Measurements from ENCODE around the gene ROR2.

ROR2 gene

GRCh38 chr9:91930475-91930874, 19.6 kb downstream of the ROR2 start:
- FAIRE-seq, result no peak
- DNase-seq (ENCODE audit: insufficient read length, low spot score), result no peak
- TF ChIP-seq POLR2AphosphoS5 (IDR thresholded peaks at IDR 0.05; ENCODE audit: low read depth, low read length) (no peak), PAX5 (IDR thresholded peaks at IDR 0.05; ENCODE audit: insufficient read depth, low read length, severe bottlenecking) (no peak), POLR2A (IDR thresholded peaks at IDR 0.05; ENCODE audit: low read depth, low read length) (no peak), POU2F2 (IDR thresholded peaks at IDR 0.05; ENCODE audit: low read depth, low read length) (no peak), SPI1 (IDR thresholded peaks at IDR 0.05; ENCODE audit: low read depth, low read length) (no peak), TAF1 (IDR thresholded peaks at IDR 0.05; ENCODE audit: low read depth, low read length) (no peak)

- TF ChIP-seq TAF1 (IDR thresholded peaks at IDR 0.05; ENCODE audit: low read depth, low read length), result no peak
- no peak for TF ChIP-seq SPI1 (IDR thresholded peaks at IDR 0.05; ENCODE audit: low read depth, low read length)
- TF ChIP-seq POLR2A (IDR thresholded peaks at IDR 0.05; ENCODE audit: low read depth, low read length), result no peak
- TF ChIP-seq POLR2AphosphoS5 (IDR thresholded peaks at IDR 0.05; ENCODE audit: low read depth, low read length), result no peak
- TF ChIP-seq POU2F2 (IDR thresholded peaks at IDR 0.05; ENCODE audit: low read depth, low read length), result no peak
- TF ChIP-seq PAX5 (IDR thresholded peaks at IDR 0.05; ENCODE audit: insufficient read depth, low read length, severe bottlenecking), result no peak
- FAIRE-seq (no peak), DNase-seq (ENCODE audit: insufficient read length, low spot score) (no peak)
Observed at GRCh38 chr9:91929331-91929730, 20.7 kb downstream of the ROR2 start.

DNA sequence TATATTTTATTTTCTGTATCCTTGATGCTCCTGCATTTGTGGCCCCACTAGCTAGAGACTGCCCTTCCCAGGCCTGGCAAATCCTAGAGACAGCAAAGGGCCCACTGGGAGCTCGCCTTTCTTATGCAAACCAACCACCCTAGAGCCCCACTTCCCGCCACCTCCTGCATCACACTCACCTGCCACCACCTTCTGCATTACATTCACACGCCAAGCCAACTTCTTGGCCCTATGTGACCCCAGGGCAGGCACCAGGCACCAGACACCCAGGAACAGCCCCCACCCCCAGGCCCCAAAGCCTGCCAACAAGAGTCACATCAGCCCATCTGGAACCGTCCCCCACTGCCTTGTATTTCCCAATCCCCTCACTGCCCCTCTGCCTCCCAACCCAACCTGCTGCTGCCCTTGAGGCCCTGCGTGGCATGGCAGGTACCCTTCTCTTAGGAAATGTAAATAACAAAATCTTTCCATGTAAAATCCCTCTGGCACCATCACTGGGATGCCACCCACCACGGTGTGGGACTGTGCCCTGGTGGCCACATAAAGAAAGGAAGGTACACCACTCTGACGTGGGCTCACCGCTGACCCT, 22.0 kb downstream of the ROR2 start:
- no peak for FAIRE-seq
- TF ChIP-seq POLR2AphosphoS5 (IDR thresholded peaks at IDR 0.05; ENCODE audit: low read depth, low read length) (no peak), POU2F2 (IDR thresholded peaks at IDR 0.05; ENCODE audit: low read depth, low read length) (no peak), POLR2A (IDR thresholded peaks at IDR 0.05; ENCODE audit: low read depth, low read length) (no peak)
- no peak for DNase-seq (ENCODE audit: insufficient read length, low spot score)

DNA sequence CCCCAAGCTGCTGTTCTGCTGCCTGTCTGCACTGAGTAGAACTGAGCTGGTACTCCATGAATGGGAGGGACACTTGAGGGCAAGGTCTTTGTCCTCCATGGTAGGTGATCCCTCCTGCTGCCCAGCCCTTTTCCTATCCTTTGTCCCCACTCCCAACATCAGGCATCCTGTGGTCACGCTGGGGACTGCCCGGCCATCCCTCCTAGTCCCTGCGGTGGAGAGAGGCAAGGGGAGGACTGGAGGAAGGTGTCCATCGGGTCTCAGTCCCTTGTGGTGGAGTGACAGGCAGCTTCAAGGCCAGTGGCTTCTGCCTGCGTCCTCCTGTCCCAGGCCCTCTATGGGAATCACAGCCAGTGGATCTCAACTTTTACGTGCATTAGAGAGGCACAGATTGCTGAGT, 25.9 kb downstream of the ROR2 start:
- no peak for FAIRE-seq
- no peak for TF ChIP-seq POU2F2 (IDR thresholded peaks at IDR 0.05; ENCODE audit: low read depth, low read length)
- no peak for TF ChIP-seq POLR2A (IDR thresholded peaks at IDR 0.05; ENCODE audit: low read depth, low read length)
- TF ChIP-seq TAF1 (IDR thresholded peaks at IDR 0.05; ENCODE audit: low read depth, low read length), result no peak
- no peak for TF ChIP-seq SPI1 (IDR thresholded peaks at IDR 0.05; ENCODE audit: low read depth, low read length)
- no peak for TF ChIP-seq POLR2AphosphoS5 (IDR thresholded peaks at IDR 0.05; ENCODE audit: low read depth, low read length)
- TF ChIP-seq PAX5 (IDR thresholded peaks at IDR 0.05; ENCODE audit: insufficient read depth, low read length, severe bottlenecking), result no peak
- DNase-seq (ENCODE audit: insufficient read length, low spot score), result no peak

DNA sequence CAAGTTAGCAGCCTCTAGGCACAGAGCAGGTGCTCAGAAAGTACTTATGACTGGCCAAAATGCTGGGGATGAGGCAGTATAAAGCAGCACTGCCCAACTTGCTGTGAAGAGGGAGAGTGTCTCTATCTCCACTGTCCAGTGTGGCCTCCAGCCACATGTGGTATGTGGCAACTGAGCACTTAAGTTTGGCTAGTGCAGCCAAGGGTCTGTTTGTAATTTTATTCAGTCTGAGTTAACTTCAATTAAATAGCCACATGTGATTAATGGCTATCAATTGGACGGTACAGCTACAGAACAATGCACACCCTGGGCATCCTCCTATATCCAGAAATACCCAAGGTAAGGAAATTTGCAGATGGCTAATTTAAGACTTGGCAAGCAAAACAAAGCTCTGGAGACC, 26.9 kb downstream of the ROR2 start:
- DNase-seq (ENCODE audit: insufficient read length, low spot score) (no peak), FAIRE-seq (no peak)
- TF ChIP-seq PAX5 (IDR thresholded peaks at IDR 0.05; ENCODE audit: insufficient read depth, low read length, severe bottlenecking) (no peak), POLR2A (IDR thresholded peaks at IDR 0.05; ENCODE audit: low read depth, low read length) (no peak), POU2F2 (IDR thresholded peaks at IDR 0.05; ENCODE audit: low read depth, low read length) (no peak), SPI1 (IDR thresholded peaks at IDR 0.05; ENCODE audit: low read depth, low read length) (no peak), POLR2AphosphoS5 (IDR thresholded peaks at IDR 0.05; ENCODE audit: low read depth, low read length) (no peak), TAF1 (IDR thresholded peaks at IDR 0.05; ENCODE audit: low read depth, low read length) (no peak)

DNA sequence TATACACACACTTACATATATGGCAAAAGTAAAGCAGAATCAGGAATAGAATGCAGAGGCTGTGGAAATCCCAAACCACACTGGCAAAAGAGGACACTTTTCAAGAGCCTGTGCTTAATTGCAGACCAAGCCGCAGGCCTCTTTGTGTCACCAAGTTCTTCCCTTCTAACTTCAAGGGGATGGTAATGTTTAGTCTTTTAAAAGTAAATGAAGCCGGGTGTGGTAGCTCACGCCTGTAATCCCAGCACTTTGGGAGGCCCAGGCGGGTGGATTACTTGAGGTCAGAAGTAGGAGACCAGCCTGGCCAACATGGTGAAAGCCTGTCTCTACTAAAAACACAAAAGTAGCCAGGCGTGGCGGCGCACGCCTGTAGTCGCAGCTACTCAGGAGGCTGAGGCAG, 28.7 kb downstream of the ROR2 start:
- FAIRE-seq (no peak), DNase-seq (ENCODE audit: insufficient read length, low spot score) (no peak)
- TF ChIP-seq POLR2AphosphoS5 (IDR thresholded peaks at IDR 0.05; ENCODE audit: low read depth, low read length) (no peak), PAX5 (IDR thresholded peaks at IDR 0.05; ENCODE audit: insufficient read depth, low read length, severe bottlenecking) (no peak), TAF1 (IDR thresholded peaks at IDR 0.05; ENCODE audit: low read depth, low read length) (no peak), SPI1 (IDR thresholded peaks at IDR 0.05; ENCODE audit: low read depth, low read length) (no peak), POU2F2 (IDR thresholded peaks at IDR 0.05; ENCODE audit: low read depth, low read length) (no peak)

GRCh38 chr9:91920630-91921350, 29.2 kb downstream of the ROR2 start:
- DNase-seq (ENCODE audit: insufficient read length, low spot score) (no peak), FAIRE-seq (no peak)
- TF ChIP-seq TAF1 (IDR thresholded peaks at IDR 0.05; ENCODE audit: low read depth, low read length) (no peak), POLR2A (IDR thresholded peaks at IDR 0.05; ENCODE audit: low read depth, low read length) (no peak), PAX5 (IDR thresholded peaks at IDR 0.05; ENCODE audit: insufficient read depth, low read length, severe bottlenecking) (no peak), POLR2AphosphoS5 (IDR thresholded peaks at IDR 0.05; ENCODE audit: low read depth, low read length) (no peak), SPI1 (IDR thresholded peaks at IDR 0.05; ENCODE audit: low read depth, low read length) (no peak), POU2F2 (IDR thresholded peaks at IDR 0.05; ENCODE audit: low read depth, low read length) (no peak)

DNA sequence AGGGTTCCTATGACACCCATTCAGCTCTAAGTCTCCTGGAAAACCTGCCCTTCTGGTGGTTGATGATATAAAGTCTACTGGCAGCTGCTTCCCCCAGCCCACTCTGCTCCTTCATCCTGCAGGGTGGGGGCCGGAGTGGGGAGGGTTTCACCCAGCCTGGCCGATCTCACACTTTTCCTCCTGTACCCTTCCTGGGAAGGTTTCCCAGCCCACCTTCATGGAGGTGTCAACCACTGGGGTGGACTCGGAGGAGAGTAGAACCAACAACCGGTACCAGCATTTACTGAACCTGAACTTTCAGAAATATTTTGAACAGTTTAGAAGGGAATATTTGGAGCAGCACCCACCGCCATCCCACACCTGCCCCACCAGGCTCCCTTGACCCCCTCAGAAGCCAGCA, 30.4 kb downstream of the ROR2 start:
- no peak for DNase-seq (ENCODE audit: insufficient read length, low spot score)
- FAIRE-seq, result no peak
- TF ChIP-seq POLR2A (IDR thresholded peaks at IDR 0.05; ENCODE audit: low read depth, low read length), result no peak
- TF ChIP-seq TAF1 (IDR thresholded peaks at IDR 0.05; ENCODE audit: low read depth, low read length), result no peak
- TF ChIP-seq POU2F2 (IDR thresholded peaks at IDR 0.05; ENCODE audit: low read depth, low read length), result no peak

- no peak for DNase-seq (ENCODE audit: insufficient read length, low spot score)
- no peak for FAIRE-seq
- no peak for TF ChIP-seq POLR2A (IDR thresholded peaks at IDR 0.05; ENCODE audit: low read depth, low read length)
- TF ChIP-seq TAF1 (IDR thresholded peaks at IDR 0.05; ENCODE audit: low read depth, low read length), result no peak
- no peak for TF ChIP-seq SPI1 (IDR thresholded peaks at IDR 0.05; ENCODE audit: low read depth, low read length)
- TF ChIP-seq PAX5 (IDR thresholded peaks at IDR 0.05; ENCODE audit: insufficient read depth, low read length, severe bottlenecking), result no peak
- no peak for TF ChIP-seq POU2F2 (IDR thresholded peaks at IDR 0.05; ENCODE audit: low read depth, low read length)
- TF ChIP-seq POLR2AphosphoS5 (IDR thresholded peaks at IDR 0.05; ENCODE audit: low read depth, low read length), result no peak
Observed at GRCh38 chr9:91917436-91917835, 32.6 kb downstream of the ROR2 start.
